Esophagus muscularis mucosa (tissue), 4 donors: Measurements from ENCODE around the gene TUBA1A. TPM values are rescaled to one million over a fixed set of nuclear protein-coding genes. Genes with fewer than 3 reads are reported as not detected.

Experiments
- DNase-seq: peaks from one replicate; pipeline ENCODE4 v3.0.0-alpha.2; 2017; ENCODE audit errors: extremely low spot score
- H3K27ac ChIP-seq, 4 donors: fragments of 200-600 bp; sonication (generic); replicated peaks in 1 of 4; 1 replicate in 3 of 4; 2 replicates in 1 of 4; pipeline ENCODE4 v1.5.1; 2016 to 2019; ENCODE audit warnings: mild to moderate bottlenecking in 1 of 4
- H3K27me3 ChIP-seq, 4 donors: fragments of 200-600 bp; sonication (generic); one replicate each; pipeline versions ENCODE4 v1.5.1 to v1.6.0; 2016 to 2019
- H3K36me3 ChIP-seq, 4 donors: fragments of 200-600 bp; sonication (generic); one replicate each; pipeline ENCODE4 v1.5.1; 2016 to 2019
- H3K4me1 ChIP-seq, 4 donors: fragments of 200-600 bp; sonication (generic); one replicate each; pipeline ENCODE4 v1.5.1; 2016 to 2019
- H3K4me3 ChIP-seq, 4 donors: fragments of 200-600 bp; sonication (generic); 1 replicate in 2 of 4; 2 replicates in 2 of 4; pipeline ENCODE4 v1.5.1; 2016 to 2019; ENCODE audit warnings: mild to moderate bottlenecking in 4 of 4, moderate library complexity in 1 of 4
- H3K9me3 ChIP-seq, 4 donors: fragments of 200-600 bp; sonication (generic); 1 replicate in 3 of 4; 2 replicates in 1 of 4; pipeline ENCODE4 v1.5.1; 2016 to 2019
- EP300 ChIP-seq: sonication (generic); formaldehyde crosslinking; IDR thresholded peaks from one replicate; pipeline ENCODE4 v1.6.1; 2017; ENCODE audit warnings: antibody characterized with exemption
- POLR2A ChIP-seq: fragments of 450-650 bp; IDR thresholded peaks from one replicate; pipeline ENCODE4 v1.6.1; 2017; ENCODE audit warnings: antibody characterized with exemption, moderate library complexity, mild to moderate bottlenecking, low read depth
- POLR2AphosphoS5 ChIP-seq, 2 donors: sonication (generic); formaldehyde crosslinking; IDR thresholded peaks; one replicate each; pipeline ENCODE4 v1.6.1; 2017; ENCODE audit warnings: antibody characterized with exemption in 2 of 2
- WGBS: methylation state at CpG from one replicate; pipeline ENCODE4 v1.1.5; 2018; 5-methylcytosine and 5-hydroxymethylcytosine counted together
- intact Hi-C: fragments of 100-400 bp; cut with DNase I; formaldehyde crosslinking; loops from one replicate; pipeline ENCODE4 v1.15.1; 2023
- total RNA-seq, 4 donors: library from RNA; depleted of rRNA; stranded (reverse); fragments of >200 nt; gene quantifications; one replicate each; pipeline versions ENCODE4 v1.1.0 to v1.2.1, GENCODE V29; 2016
- TF ChIP-seq, protein P1 (sequence below), 3 experiments: fragments of 200-600 bp in 2 of 3; fragments of 450-650 bp in 1 of 3; sonication (generic) in 2 of 3; IDR thresholded peaks; one replicate each; pipeline ENCODE4 v1.5.1; 2017 to 2019; ENCODE audit warnings: antibody characterized with exemption in 3 of 3, mild to moderate bottlenecking in 2 of 3, moderate library complexity in 1 of 3

The TUBA1A gene
- total RNA-seq, 4 donors from 2014 or later, result 534 to 1,110 (median 887) TPM

DNA sequence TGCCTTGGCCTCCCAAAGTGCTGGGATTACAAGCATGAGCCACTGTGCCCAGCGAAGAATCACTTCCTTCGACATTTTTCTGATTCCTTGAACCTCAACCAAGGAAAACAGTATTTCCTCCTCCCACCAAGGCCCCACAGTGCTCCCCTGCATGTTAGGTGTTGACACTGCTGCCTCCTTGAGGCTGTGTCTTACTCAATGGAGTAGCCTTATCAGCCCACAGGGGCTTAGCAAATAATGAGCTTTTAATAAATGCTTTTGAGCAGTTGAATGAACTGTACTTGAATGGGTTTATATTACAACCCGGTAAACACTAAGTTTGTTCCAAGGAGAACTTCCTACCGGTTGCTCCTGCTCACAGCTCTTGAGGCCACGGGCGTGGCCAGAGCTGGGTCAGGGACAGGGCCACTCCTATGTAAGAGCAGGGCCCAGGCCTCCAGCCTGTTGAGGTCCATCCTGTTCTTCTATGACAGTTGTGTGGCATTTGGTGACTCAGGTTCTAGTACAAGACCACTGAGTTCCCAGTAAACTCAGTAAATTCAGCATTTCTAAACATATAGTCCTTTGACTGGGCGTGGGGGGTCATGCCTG lies 36.8 kb upstream of the TUBA1A start:
- Histone ChIP-seq H3K27ac (no peak overlapping the region), H3K4me3 (no peak overlapping the region), H3K27me3 (no peaks in the 10 kb centered on the region), H3K36me3 (no peaks in the 10 kb centered on the region), H3K4me1 (peaks cover 0 to 35% (median 26%) of the 10 kb centered on the region in 4 donors), H3K9me3 (no peaks in the 10 kb centered on the region)
- TF ChIP-seq EP300 (no peak), POLR2A (no peak), POLR2AphosphoS5 (IDR thresholded peaks at IDR 0.05) (no peak)
- TF ChIP-seq, protein P1, sequence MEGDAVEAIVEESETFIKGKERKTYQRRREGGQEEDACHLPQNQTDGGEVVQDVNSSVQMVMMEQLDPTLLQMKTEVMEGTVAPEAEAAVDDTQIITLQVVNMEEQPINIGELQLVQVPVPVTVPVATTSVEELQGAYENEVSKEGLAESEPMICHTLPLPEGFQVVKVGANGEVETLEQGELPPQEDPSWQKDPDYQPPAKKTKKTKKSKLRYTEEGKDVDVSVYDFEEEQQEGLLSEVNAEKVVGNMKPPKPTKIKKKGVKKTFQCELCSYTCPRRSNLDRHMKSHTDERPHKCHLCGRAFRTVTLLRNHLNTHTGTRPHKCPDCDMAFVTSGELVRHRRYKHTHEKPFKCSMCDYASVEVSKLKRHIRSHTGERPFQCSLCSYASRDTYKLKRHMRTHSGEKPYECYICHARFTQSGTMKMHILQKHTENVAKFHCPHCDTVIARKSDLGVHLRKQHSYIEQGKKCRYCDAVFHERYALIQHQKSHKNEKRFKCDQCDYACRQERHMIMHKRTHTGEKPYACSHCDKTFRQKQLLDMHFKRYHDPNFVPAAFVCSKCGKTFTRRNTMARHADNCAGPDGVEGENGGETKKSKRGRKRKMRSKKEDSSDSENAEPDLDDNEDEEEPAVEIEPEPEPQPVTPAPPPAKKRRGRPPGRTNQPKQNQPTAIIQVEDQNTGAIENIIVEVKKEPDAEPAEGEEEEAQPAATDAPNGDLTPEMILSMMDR (IDR thresholded peaks at IDR 0.05), result no peak
- WGBS, result 68% methylated on average over 7 of the region's 7 CpGs
- intact Hi-C loops, result no loop called here
- no peak for DNase-seq

DNA sequence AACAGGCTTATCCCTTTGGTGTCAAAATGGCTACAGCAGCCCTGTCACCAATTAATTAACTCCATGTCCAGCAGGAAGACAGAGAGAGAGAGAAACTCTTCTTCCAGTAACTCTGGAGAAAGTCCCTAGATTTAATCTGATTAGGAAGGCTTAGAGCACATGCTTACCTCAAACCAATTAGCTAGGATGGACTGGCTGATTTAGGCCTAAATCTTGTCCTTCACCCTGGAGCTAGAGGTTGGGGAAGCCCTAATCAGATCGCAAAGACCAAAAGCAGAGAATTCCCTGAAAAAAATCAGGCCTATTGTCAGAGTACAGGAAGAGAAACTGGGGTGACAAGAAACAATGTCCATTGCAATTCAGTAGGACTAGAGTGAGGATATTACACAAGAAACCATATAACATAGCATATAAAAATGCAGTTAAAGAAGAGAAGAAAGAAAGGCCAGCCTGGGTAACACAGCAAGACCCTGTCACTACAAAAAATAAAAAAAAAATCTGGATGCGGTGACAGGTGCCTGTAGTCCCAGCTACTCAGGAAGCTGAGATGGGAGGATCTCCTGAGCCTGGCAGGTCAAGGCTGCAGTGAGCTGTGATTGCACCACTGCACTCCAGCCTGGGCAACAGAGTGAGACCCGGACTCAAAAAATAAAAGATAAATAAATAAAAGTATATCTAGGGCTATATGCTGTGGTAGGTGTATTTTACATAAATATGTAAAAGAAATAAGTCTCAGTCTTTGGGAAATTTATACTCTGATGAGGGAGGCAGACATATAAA lies 34.9 kb upstream of the TUBA1A start:
- peak overlapping the region; percentile 78 to 87 (median 85) for H3K27ac ChIP-seq
- DNase-seq, result no peak
- no peak overlapping the region for H3K4me3 ChIP-seq
- intact Hi-C loops, result no loop called here
- H3K9me3 ChIP-seq, result no peaks in the 10 kb centered on the region
- 92% methylated on average over 3 of the region's 3 CpGs for WGBS
- TF ChIP-seq POLR2AphosphoS5 (IDR thresholded peaks at IDR 0.05) (no peak), EP300 (no peak), POLR2A (no peak)
- TF ChIP-seq, protein P1 (IDR thresholded peaks at IDR 0.05), result no peak
- H3K4me1 ChIP-seq, result peaks cover 0 to 35% (median 26%) of the 10 kb centered on the region in 4 donors
- H3K36me3 ChIP-seq, result no peaks in the 10 kb centered on the region
- no peaks in the 10 kb centered on the region for H3K27me3 ChIP-seq

DNA sequence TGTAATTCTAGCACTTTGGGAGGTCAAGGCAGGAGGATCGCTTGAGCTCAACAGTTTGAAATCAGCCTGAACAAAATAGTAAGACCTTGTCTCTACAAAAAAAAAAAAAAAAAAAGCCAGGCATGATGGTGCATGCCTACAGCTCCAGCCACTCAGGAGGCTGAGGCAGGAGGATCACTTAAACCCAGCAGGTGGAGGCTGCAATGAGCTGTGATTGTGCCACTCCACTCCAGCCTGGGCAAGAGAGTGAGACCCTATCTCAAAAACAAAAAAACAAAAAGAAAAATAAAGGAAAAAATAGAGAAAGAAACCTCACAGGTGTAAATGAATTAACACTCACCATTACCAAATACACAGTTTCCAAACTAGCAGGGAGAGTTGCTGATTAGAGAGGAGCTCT lies 34.2 kb upstream of the TUBA1A start:
- Histone ChIP-seq H3K36me3 (no peaks in the 10 kb centered on the region), H3K27me3 (no peaks in the 10 kb centered on the region), H3K4me1 (peaks cover 0 to 35% (median 26%) of the 10 kb centered on the region in 4 donors), H3K9me3 (no peaks in the 10 kb centered on the region), H3K4me3 (peak overlapping the region in 1 of 4 donors; percentile 10), H3K27ac (peak overlapping the region; percentile 78 to 87 (median 85))
- intact Hi-C loops, result no loop called here
- 94% methylated on average over 1 of the region's 1 CpG for WGBS
- TF ChIP-seq POLR2A, result no peak
- TF ChIP-seq EP300, result no peak
- TF ChIP-seq, protein P1 (IDR thresholded peaks at IDR 0.05), result no peak
- TF ChIP-seq POLR2AphosphoS5 (IDR thresholded peaks at IDR 0.05), result no peak
- no peak for DNase-seq

DNA sequence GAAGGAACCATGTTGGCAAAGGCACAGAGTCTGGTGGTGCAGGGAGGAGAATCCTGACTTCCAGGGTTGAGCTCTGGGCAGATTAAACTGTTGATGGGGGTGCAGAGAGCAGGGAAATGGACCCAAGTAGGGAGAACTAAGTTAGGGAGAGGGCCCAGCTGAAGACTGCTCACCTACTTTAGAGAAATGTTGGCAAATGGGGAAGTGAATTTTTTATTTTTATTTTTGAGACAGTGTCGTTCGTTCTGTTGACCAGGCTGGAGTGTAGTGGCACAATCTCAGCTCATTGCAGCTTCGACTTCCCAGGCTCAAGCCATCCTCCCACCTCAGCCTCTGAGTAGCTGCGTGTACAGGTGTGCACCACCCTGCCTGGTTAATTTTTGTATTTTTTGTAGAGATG lies 32.1 kb upstream of the TUBA1A start:
- H3K27me3 ChIP-seq, result no peaks in the 10 kb centered on the region
- intact Hi-C loops, result no loop called here
- WGBS, result 77% methylated on average over 4 of the region's 4 CpGs
- H3K36me3 ChIP-seq, result no peaks in the 10 kb centered on the region
- H3K9me3 ChIP-seq, result no peaks in the 10 kb centered on the region
- H3K4me3 ChIP-seq, result no peak overlapping the region
- DNase-seq, result no peak
- TF ChIP-seq POLR2AphosphoS5 (IDR thresholded peaks at IDR 0.05) (no peak), EP300 (no peak), POLR2A (no peak)
- TF ChIP-seq, protein P1 (IDR thresholded peaks at IDR 0.05), result no peak
- no peak overlapping the region for H3K27ac ChIP-seq
- peaks cover 0 to 32% (median 28%) of the 10 kb centered on the region in 4 donors for H3K4me1 ChIP-seq
